Raji (cell line): ENCODE measurements around the gene HNF1A.

Experiments used
- POLR2A ChIP-seq: IDR thresholded peaks from 2 replicates; pipeline ENCODE4 v1.6.1; 2011; ENCODE audit warnings: low read depth, low read length, control low read depth; ENCODE audit not compliant: insufficient read depth

The HNF1A gene

DNA sequence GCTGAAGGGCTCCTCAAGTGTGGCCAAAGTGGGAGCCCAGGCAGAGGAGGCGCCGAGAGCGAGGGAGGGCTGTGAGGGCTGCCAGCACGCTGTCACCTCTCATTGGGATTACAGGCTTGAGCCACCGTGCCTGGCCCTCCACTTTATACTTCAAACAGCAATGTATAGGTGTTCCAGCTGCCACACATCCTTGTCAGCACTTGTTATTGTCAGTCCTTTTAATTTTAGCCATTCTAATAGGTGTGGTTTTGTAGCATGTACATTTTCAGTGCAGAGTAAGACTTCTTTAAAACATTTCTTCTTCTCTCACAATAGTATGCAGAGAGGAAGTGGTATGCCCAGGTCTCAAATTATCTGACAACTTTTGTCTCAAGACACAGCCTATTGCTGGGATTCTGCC, 27.5 kb upstream of the HNF1A start:
- no peak for TF ChIP-seq POLR2A

DNA sequence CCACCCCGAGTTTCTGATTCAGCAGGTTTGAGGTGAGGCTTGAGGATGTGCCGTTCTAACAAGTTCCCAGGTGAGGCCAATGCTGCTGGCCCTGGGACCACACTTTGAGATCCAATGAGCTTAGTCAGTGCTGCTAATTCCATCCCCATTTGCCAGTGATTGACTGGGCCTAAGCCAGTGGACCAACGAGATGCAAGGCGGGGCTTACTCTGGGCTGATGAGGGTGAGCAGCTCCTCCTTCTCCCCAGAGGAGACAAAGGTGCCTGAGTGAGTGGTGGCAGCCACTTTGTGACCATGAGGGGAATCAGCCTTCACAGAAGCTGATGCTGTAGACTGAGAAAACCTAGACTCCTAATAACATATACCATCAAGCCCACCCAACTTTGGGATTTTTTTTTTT, 23.1 kb upstream of the HNF1A start:
- TF ChIP-seq POLR2A: no peak

GRCh38 chr12:120956579-120957300, 21.6 kb upstream of the HNF1A start:
- no peak for TF ChIP-seq POLR2A

- TF ChIP-seq POLR2A: no peak
Measured at GRCh38 chr12:120959111-120959878, 19.0 kb upstream of the HNF1A start.

DNA sequence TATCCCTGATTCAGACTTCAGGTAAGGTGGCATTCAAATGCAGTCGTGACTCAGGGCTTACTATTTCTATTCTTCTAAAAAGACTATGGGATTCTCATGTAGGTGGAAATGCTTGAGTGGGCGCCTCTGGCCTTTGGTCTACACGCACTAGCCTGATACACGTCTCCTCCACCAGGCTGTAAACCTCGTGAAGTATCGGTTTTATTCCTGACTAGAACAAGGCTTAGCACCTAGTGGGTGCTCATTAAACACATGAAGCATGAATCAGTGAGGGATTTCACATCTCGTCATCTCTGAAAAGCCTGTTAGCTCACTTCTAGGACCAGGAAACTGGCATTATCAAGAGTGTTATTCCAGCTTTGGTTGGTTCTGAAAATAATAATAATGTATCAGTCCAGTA, 17.7 kb upstream of the HNF1A start:
- no peak for TF ChIP-seq POLR2A

DNA sequence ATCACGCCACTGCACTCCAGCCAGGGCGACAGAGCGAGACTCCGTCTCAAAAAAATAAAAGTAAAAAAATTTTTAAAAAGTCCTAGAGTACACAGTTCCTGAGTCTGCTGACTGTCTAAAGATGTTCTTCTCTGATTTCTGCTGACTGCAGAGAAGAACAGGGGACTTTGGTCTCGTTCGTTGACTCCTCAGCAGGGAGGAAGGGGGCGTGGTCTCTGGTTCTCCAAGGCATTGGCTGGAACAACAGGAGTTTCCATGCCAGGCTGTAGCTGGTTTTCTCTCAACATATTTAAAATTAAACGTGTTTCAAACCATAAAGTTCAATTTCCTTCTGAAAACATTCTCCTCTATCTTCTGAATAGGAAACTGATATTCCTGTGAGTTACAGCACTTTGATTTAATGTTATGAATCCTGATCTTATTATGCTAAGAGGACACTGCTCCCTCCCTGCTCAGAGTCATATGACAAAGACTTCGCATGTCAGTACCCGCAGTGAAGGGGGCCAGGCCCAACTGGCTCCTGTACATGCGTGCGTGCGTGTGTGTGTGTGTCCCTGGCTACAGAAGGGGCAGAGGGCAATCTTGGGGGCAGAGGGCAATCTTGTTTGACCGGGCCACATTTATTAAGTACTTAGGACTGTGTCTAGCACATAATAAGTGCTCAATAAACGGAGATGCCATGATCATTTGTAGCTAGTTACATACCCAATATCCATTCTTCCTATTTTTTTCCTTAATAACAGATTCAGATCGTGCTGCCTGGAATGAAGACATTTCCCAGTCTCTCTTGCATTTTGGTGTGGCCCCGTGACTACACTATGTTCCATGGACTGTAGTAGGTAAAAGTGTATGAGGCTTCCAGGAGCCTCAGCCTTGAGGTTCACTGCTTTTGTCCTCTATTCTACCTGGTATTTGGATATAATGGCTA, 16.5 kb upstream of the HNF1A start:
- TF ChIP-seq POLR2A: no peak

DNA sequence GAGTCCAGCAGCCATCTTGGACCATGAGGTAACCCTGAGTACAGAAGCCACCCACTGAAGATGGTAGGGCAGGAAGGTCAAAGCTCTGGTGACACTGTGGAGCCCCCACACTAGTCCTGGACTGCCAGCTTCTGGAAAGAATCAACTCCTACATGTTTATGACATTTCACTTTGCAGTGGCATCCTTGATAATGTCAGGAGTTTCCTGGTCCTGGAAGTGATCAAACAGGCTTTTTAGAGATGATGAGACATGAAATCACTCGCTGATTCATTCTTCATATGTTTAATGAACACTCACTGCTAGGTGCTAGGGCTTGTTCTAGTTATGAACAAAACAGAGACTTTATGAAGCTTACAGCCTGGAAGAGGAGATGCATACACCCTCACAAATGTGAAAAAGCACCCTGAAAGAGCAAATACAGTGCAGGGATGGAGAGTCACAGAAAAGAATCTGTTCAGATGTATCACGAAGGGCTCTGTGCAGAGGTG, 15.8 kb upstream of the HNF1A start:
- no peak for TF ChIP-seq POLR2A

- TF ChIP-seq POLR2A: no peak
Measured at GRCh38 chr12:120964298-120964697, 14.0 kb upstream of the HNF1A start.

GRCh38 chr12:120965534-120966091, 12.7 kb upstream of the HNF1A start:
- no peak for TF ChIP-seq POLR2A

DNA sequence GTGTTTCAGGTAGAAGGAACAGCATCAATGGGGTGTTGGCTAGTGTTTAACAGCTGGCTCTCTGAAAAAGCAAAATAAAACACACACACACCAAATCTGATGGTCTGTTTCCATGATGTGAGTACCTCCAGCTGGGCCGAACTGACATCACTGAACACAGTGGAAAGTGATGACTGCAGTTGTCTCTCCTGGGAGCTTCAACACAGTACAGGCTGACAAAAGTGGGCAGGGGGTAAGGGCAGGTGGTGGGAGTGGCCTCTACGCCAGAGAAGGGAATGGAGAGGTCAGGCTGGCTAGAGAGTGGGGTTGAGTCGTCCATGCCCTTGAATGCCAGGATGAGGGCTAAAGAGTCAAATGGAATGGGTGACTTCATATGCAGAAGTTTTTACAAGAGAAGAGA, 8.0 kb upstream of the HNF1A start:
- no peak for TF ChIP-seq POLR2A

DNA sequence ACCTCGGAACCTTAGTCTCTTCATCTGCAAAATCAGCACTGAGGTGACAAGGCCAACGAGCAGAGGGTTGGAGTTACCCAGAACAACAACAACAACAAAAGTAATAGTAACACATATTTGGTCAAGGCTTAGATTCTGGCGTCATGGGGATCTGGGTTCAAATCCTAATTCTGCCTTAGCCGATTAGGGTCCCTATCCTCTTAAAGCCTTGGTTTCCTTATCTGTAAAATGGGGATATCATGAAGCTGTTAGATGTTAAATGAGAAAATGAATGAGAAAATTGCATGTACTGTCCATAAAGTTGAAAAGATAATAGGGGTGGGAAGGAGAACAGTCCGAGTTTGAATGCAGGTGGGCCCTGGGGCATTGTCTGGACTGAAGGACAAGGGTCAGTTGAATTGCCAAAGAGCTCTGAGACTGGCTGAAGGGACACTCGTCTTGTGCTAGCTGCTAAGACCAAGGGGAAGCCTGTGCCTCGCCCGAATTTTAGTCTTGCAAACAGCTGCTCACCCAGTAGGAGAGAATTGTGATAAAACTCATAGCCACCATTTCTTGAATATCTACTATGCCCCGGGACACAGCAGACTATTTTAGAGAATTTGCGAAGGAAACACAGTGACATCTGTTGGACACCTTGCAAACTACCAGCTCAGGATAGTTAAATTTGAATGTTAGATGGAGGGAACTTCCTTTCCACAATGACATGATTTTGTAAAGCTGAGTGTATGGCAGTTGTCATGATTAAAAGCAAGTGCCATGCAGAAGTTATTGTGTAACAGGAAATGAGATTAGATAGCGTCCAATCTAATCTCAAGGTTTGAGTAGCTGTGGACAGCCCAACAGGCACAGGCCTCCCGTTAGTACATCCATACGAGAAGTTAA, 6.8 kb upstream of the HNF1A start:
- TF ChIP-seq POLR2A: no peak

DNA sequence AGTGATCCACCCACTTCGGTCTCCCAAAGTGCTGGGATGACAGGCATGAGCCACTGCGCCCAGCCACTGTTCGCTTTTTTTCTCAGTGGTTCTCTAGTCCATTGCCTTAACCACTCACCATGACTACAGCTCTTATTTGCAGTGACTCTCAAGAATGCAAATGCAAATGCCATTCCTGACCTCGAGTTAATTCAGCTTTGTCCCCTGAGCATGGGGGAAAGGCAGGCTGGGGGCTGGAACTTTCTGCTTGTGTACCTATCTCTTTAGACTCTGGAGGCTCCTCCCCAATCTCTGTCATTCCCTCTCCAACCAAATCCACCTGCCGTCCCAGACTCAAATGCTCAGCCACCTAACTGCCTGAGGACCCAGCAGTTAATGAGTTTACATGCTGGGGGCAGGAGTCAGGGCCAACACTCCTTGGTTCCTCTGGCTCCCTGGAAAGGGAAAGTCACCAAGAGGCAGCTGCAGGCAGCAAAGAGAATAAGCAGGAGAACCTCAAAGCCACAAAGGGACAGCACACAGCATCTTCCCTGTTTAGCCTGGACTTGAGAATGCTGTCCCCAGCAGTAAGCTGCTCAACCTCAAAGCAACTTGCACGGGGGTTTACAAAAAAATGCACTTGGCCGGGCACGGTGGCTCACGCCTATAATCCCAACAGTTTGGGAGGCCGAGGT, 5.3 kb upstream of the HNF1A start:
- no peak for TF ChIP-seq POLR2A

DNA sequence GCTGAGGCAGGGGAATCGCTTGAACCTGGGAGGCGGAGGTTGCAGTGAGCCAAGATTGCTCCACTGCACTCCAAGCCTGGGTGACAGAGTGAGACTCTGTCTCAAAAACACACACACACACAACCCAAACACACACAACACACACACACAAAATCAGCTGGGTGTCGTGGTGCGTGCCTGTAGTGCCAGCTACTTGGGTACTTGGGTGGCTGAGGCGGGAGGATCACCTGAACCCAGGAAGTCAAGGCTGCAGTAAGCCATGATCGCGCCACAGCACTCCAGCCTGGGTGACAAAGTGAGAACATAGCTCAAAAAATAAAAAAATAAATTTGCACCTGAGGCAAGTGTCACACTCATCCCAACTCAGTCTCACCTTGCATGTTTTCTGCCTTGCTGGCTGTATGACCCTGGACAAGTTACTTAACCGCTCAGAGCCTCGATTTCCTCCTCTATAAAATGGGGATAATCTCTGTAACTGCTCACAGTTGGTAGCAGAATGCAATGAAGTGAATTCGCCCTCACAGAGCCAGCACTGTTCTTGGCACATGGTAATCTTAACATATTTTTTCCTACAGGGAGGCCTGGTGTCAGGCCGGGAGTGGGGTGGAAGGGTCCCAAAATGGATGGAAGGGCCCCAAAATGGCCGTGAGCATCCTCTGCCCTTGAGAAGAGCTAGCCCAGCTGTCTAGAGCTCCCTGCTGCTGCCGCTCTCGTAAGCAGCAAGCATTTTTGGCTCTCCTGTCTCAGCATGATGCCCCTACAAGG, 630 bp upstream of the HNF1A start:
- TF ChIP-seq POLR2A: no peak

DNA sequence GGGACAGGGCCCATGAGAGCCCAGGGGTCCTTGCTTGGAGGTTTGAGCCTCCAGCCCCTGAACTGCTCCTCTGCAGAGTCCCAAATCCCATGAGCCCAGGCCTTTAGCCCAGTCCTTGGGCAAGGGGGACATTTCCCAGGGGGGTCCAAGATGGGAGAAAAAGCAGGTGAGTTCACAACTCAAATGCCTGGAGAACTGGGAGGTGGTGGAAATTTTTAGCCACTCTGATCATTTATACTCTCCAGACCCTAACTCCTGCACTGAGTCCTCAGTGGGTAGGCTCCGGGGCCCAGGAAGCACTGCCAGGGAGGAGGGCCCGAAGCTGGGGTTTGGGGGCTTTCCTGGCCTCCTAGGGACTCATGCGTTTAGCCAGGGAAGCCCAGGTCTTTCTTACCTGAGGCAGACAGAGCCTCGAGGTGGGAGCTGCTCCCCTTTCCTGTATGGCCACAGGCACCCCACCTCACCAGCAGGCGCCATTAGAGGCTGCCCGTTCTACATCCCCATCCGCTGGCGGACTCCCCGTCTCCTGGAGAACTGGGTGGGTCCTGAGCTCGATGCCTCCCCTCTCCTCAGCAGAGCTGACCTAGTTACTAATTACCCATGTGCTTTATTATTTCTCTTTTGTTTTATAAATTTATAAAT, 998 bp downstream of the HNF1A start:
- no peak for TF ChIP-seq POLR2A
